ENCODE data around the gene CNIH1.
"Not testable (repeated sequence)": the region's sequence is repeated elsewhere in the genome, so short reads cannot be mapped to it uniquely, and the experiment has no call there.

The CNIH1 gene

GRCh38 chr14:54378893-54379292 lies 62.3 kb downstream of the CNIH1 start:
- not testable (repeated sequence) for DNase-seq

GRCh38 chr14:54377501-54377900 lies 63.7 kb downstream of the CNIH1 start:
- DNase-seq, result no peak

GRCh38 chr14:54374117-54374884 lies 66.9 kb downstream of the CNIH1 start:
- DNase-seq, result no peak
